GM12891 (cell line): ENCODE measurements around the gene ARHGEF28.

Experiments
- POLR2A ChIP-seq: IDR thresholded peaks from 2 replicates; pipeline ENCODE4 v1.6.1; 2011; ENCODE audit warnings: low read depth, low read length, control low read depth
- TAF1 ChIP-seq: IDR thresholded peaks from 2 replicates; pipeline ENCODE4 v1.6.1; 2011; ENCODE audit warnings: low read depth, low read length, control low read depth

DNA sequence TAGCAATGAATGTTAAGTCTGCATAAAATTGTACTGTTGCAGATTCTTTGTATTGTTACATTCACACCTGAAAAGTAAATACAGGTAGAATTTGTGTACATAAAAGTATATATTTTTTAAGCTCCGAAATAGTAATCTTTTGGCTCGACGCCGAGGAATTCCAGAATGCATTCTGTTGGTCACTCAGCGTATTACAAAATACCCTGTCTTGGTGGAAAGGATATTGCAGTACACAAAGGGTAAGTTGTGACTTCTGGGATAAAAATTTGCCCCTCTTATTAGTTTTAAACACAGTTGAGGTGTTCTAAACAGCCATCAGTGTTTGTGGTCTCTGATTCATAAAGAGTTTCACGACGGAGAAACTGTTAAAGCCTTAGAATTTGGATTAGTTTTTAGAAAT is 257.6 kb downstream of the ARHGEF28 start:
- TF ChIP-seq TAF1 (no peak), POLR2A (no peak)
